Liver (tissue), 3 donors: ENCODE results near the gene KCTD16.

Experiments
- FOXA1 ChIP-seq: IDR thresholded peaks from 2 replicates; pipeline ENCODE4 v1.6.1; 2016; ENCODE audit warnings: antibody characterized with exemption
- JUND ChIP-seq, 2 donors: IDR thresholded peaks; 2 replicates each; pipeline ENCODE4 v1.6.1; 2016; ENCODE audit warnings: antibody characterized with exemption in 2 of 2
- RAD21 ChIP-seq, 2 donors: IDR thresholded peaks; 2 replicates each; pipeline ENCODE4 v1.6.1; 2016; ENCODE audit warnings: antibody characterized with exemption in 2 of 2, mild to moderate bottlenecking in 2 of 2
- RXRA ChIP-seq, 2 donors: IDR thresholded peaks; 2 replicates each; pipeline ENCODE4 v1.6.1; 2017 to 2018; ENCODE audit warnings: antibody characterized with exemption in 2 of 2, mild to moderate bottlenecking in 1 of 2
- SP1 ChIP-seq: IDR thresholded peaks from 2 replicates; pipeline ENCODE4 v1.6.1; 2018; ENCODE audit warnings: antibody characterized with exemption, mild to moderate bottlenecking
- TAF1 ChIP-seq: conservative IDR thresholded peaks from 2 replicates; pipeline ENCODE4 v1.6.1; 2016; ENCODE audit warnings: antibody characterized with exemption, mild to moderate bottlenecking
- TF ChIP-seq, protein P1 (sequence below): fragments of 150-350 bp; IDR thresholded peaks from 2 replicates; pipeline ENCODE4 v1.5.1; 2017; ENCODE audit warnings: improper control_type of control experiment, low read depth, low read length; ENCODE audit not compliant: missing input control
- TF ChIP-seq, protein P2 (sequence below): IDR thresholded peaks from 2 replicates; pipeline ENCODE4 v1.6.1; 2016; ENCODE audit warnings: antibody characterized with exemption
- donor health status: healthy.
- donor health status: healthy.

DNA sequence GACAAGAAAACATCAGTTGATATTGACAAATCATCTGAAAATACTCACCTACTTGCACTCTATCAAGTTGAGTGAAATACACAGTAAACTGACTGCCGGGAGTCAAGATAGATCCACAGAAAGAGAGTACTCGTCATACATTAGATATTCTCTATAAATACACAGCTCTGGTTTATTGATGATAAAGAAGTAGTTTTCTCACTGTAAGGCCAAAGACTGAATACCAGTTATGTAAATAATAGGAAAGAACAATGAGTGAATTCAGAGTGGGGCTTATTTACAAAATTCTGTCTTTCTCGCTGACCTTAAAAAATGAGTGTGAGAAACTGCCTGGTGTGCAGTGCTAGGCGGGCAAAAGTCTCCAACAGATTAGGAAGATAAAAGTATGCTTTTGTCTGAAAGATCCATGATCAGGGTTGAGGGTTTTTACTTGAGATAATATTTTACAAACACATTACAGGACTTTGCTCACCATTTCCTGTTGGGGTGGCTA, 341.0 kb downstream of the KCTD16 start:
- TF ChIP-seq RAD21 (IDR thresholded peaks at IDR 0.05) (no peak), FOXA1 (no peak), SP1 (no peak), TAF1 (no peak), RXRA (IDR thresholded peaks at IDR 0.05) (no peak), JUND (IDR thresholded peaks at IDR 0.05) (no peak)
- TF ChIP-seq, protein P1, sequence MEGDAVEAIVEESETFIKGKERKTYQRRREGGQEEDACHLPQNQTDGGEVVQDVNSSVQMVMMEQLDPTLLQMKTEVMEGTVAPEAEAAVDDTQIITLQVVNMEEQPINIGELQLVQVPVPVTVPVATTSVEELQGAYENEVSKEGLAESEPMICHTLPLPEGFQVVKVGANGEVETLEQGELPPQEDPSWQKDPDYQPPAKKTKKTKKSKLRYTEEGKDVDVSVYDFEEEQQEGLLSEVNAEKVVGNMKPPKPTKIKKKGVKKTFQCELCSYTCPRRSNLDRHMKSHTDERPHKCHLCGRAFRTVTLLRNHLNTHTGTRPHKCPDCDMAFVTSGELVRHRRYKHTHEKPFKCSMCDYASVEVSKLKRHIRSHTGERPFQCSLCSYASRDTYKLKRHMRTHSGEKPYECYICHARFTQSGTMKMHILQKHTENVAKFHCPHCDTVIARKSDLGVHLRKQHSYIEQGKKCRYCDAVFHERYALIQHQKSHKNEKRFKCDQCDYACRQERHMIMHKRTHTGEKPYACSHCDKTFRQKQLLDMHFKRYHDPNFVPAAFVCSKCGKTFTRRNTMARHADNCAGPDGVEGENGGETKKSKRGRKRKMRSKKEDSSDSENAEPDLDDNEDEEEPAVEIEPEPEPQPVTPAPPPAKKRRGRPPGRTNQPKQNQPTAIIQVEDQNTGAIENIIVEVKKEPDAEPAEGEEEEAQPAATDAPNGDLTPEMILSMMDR, result no peak
- TF ChIP-seq, protein P2, sequence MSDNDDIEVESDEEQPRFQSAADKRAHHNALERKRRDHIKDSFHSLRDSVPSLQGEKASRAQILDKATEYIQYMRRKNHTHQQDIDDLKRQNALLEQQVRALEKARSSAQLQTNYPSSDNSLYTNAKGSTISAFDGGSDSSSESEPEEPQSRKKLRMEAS, result no peak
